Neutrophil (primary cell): ENCODE results near the gene C14orf119.
"Not testable (repeated sequence)": the region's sequence is repeated elsewhere in the genome, so short reads cannot be mapped to it uniquely, and the experiment has no call there.

Experiments
- H3K27ac ChIP-seq: fragments of 200-600 bp; sonication (generic); 2 replicates; pipeline ENCODE4 v1.5.1; 2016; ENCODE audit warnings: mild to moderate bottlenecking, moderate library complexity
- H3K27me3 ChIP-seq: fragments of 200-600 bp; sonication (generic); 2 replicates; pipeline ENCODE4 v1.6.0; 2016; ENCODE audit warnings: mild to moderate bottlenecking
- H3K36me3 ChIP-seq: fragments of 200-600 bp; sonication (generic); 2 replicates; pipeline ENCODE4 v1.5.1; 2017
- H3K4me1 ChIP-seq, 2 experiments: fragments of 200-600 bp in 1 of 2; sonication (generic) in 1 of 2; 1 replicate in 1 of 2; 2 replicates in 1 of 2; pipeline versions ENCODE4 v1.5.1 to v1.6.1; 2013 to 2016; ENCODE audit warnings: low read depth in 1 of 2, low read length in 1 of 2, mild to moderate bottlenecking in 1 of 2, moderate library complexity in 1 of 2; ENCODE audit not compliant: control insufficient read depth in 1 of 2, insufficient read depth in 1 of 2
- H3K4me3 ChIP-seq, 2 experiments: fragments of 200-600 bp in 1 of 2; sonication (generic) in 1 of 2; 1 replicate in 1 of 2; 2 replicates in 1 of 2; pipeline ENCODE4 v1.5.1; 2013 to 2016; ENCODE audit warnings: low read depth in 1 of 2, low read length in 1 of 2, mild to moderate bottlenecking in 1 of 2, moderate library complexity in 1 of 2
- H3K9me3 ChIP-seq: fragments of 200-600 bp; sonication (generic); 2 replicates; pipeline ENCODE4 v1.5.1; 2016
- TF ChIP-seq, protein P1 (sequence below): fragments of 200-600 bp; sonication (generic); IDR thresholded peaks from 2 replicates; pipeline ENCODE4 v1.5.1; 2016; ENCODE audit warnings: antibody characterized with exemption

The C14orf119 gene

DNA sequence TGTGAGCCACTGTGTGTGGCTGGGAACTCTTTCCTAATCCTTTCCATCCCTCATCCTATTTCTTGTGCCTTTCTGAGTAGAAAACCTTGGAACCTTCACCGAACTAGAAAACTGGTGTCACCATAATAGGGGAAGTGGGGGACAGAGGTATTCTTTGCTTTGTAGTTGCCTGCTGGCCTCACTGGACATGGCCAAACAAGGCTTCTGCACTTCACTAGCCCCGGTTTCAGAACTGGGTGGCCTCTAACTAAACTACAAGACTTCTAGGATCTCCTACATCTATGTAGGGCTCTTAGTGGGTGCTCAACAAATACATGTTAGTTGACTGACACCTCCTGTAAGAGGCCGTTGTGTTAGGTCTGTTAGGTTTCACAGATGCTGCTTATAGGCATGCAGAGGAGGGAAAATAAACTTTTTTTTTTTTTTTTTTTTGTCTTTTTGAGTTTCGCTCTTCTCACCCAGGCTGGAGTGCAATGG, 10.1 kb downstream of the C14orf119 start:
- Histone ChIP-seq H3K27me3 (no peaks in the 10 kb centered on the region), H3K4me1 (peaks cover 21 to 27% of the 10 kb centered on the region in 2 experiments), H3K36me3 (no peaks in the 10 kb centered on the region), H3K27ac (no peak overlapping the region), H3K4me3 (no peak overlapping the region), H3K9me3 (no peaks in the 10 kb centered on the region)
- TF ChIP-seq, protein P1, sequence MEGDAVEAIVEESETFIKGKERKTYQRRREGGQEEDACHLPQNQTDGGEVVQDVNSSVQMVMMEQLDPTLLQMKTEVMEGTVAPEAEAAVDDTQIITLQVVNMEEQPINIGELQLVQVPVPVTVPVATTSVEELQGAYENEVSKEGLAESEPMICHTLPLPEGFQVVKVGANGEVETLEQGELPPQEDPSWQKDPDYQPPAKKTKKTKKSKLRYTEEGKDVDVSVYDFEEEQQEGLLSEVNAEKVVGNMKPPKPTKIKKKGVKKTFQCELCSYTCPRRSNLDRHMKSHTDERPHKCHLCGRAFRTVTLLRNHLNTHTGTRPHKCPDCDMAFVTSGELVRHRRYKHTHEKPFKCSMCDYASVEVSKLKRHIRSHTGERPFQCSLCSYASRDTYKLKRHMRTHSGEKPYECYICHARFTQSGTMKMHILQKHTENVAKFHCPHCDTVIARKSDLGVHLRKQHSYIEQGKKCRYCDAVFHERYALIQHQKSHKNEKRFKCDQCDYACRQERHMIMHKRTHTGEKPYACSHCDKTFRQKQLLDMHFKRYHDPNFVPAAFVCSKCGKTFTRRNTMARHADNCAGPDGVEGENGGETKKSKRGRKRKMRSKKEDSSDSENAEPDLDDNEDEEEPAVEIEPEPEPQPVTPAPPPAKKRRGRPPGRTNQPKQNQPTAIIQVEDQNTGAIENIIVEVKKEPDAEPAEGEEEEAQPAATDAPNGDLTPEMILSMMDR: no peak

- TF ChIP-seq, protein P1: no peak
Measured at GRCh38 chr14:23106747-23107045, 11.4 kb downstream of the C14orf119 start.

GRCh38 chr14:23107620-23108019, 12.3 kb downstream of the C14orf119 start:
- not testable (repeated sequence) for H3K27me3 ChIP-seq, H3K9me3 ChIP-seq, H3K27ac ChIP-seq, H3K36me3 ChIP-seq, H3K4me3 ChIP-seq
- H3K4me1 ChIP-seq: peaks cover 33 to 37% of the 10 kb centered on the region in 2 experiments

More at GRCh38 chr14:23106747-23107045, 11.4 kb downstream of the C14orf119 start:
- H3K27me3 ChIP-seq: no peaks in the 10 kb centered on the region
- H3K4me3 ChIP-seq: no peak overlapping the region
- no peaks in the 10 kb centered on the region for H3K36me3 ChIP-seq
- no peaks in the 10 kb centered on the region for H3K9me3 ChIP-seq
- H3K27ac ChIP-seq: no peak overlapping the region
- peaks cover 33 to 37% of the 10 kb centered on the region in 2 experiments for H3K4me1 ChIP-seq

- H3K9me3 ChIP-seq, H3K36me3 ChIP-seq, H3K27me3 ChIP-seq, H3K4me3 ChIP-seq, H3K27ac ChIP-seq: not testable (repeated sequence)
- peaks cover 35 to 37% of the 10 kb centered on the region in 2 experiments for H3K4me1 ChIP-seq
Measured at GRCh38 chr14:23108169-23108568, 12.9 kb downstream of the C14orf119 start.

- H3K27ac ChIP-seq: no peak overlapping the region
- no peak overlapping the region for H3K4me3 ChIP-seq
- H3K27me3 ChIP-seq: no peaks in the 10 kb centered on the region
- no peaks in the 10 kb centered on the region for H3K9me3 ChIP-seq
- H3K36me3 ChIP-seq: no peaks in the 10 kb centered on the region
- H3K4me1 ChIP-seq: peaks cover 51 to 53% of the 10 kb centered on the region in 2 experiments
- TF ChIP-seq, protein P1: no peak
Measured at GRCh38 chr14:23109769-23110168, 14.5 kb downstream of the C14orf119 start.

- peaks cover 61 to 63% of the 10 kb centered on the region in 2 experiments for H3K4me1 ChIP-seq
- no peaks in the 10 kb centered on the region for H3K9me3 ChIP-seq
- H3K27me3 ChIP-seq: no peaks in the 10 kb centered on the region
- no peak overlapping the region for H3K4me3 ChIP-seq
- no peaks in the 10 kb centered on the region for H3K36me3 ChIP-seq
- TF ChIP-seq, protein P1: no peak
- H3K27ac ChIP-seq: peak overlapping the region; percentile 18
Measured at GRCh38 chr14:23110579-23111365, 15.5 kb downstream of the C14orf119 start.
